SU-DHL-6 (cell line): ENCODE results near the gene RALGPS1.

ENCODE experiments used
- H2AFZ ChIP-seq: fragments of 200-600 bp; sonication (generic); 2 replicates; pipeline ENCODE4 v1.6.1; 2014; ENCODE audit warnings: low read depth, mild to moderate bottlenecking, moderate library complexity, mixed read lengths, antibody characterized with exemption, low read length; ENCODE audit not compliant: severe bottlenecking
- H3F3A ChIP-seq: fragments of 200-600 bp; shearing (Covaris generic); 2 replicates; pipeline ENCODE4 v1.6.0; 2016; ENCODE audit warnings: antibody characterized with exemption, mild to moderate bottlenecking; ENCODE audit not compliant: insufficient read depth
- H3K27ac ChIP-seq: fragments of 200-600 bp; sonication (generic); 2 replicates; pipeline ENCODE4 v1.5.1; 2016; ENCODE audit warnings: low read depth, mild to moderate bottlenecking, low read length, moderate library complexity, mixed read lengths
- H3K27me3 ChIP-seq: fragments of 200-600 bp; sonication (generic), shearing (Covaris generic); 2 replicates; pipeline ENCODE4 v1.6.0; 2014; ENCODE audit warnings: mild to moderate bottlenecking, low read length
- H3K36me3 ChIP-seq: fragments of 200-600 bp; sonication (generic); 2 replicates; pipeline ENCODE4 v1.6.1; 2014; ENCODE audit warnings: mild to moderate bottlenecking, low read length, mixed read lengths
- H3K4me2 ChIP-seq: fragments of 300-600, 200-600 bp; shearing (Covaris generic), sonication (generic); 2 replicates; pipeline ENCODE4 v1.6.0; 2014; ENCODE audit warnings: low read length, low read depth, mild to moderate bottlenecking; ENCODE audit not compliant: poor library complexity, severe bottlenecking
- H3K4me3 ChIP-seq: fragments of 200-600 bp; sonication (generic); 2 replicates; pipeline ENCODE4 v1.5.1; 2014; ENCODE audit warnings: antibody characterized with exemption, low read length, mild to moderate bottlenecking, mixed read lengths; ENCODE audit not compliant: insufficient read depth, poor library complexity, severe bottlenecking
- H3K79me2 ChIP-seq: fragments of 200-600 bp; sonication (generic); 2 replicates; pipeline ENCODE4 v1.6.1; 2014; ENCODE audit warnings: mild to moderate bottlenecking, low read length, moderate library complexity; ENCODE audit not compliant: insufficient read depth
- H3K9ac ChIP-seq: fragments of 200-600 bp; sonication (generic); 2 replicates; pipeline ENCODE4 v1.7.0; 2014; ENCODE audit warnings: mild to moderate bottlenecking, low read length
- H3K9me2 ChIP-seq: fragments of 200-600 bp; sonication (generic); replicated peaks from 2 replicates; pipeline ENCODE4 v1.6.1; 2014; ENCODE audit warnings: low read length; ENCODE audit not compliant: insufficient read depth
- H3K9me3 ChIP-seq: fragments of 200-600 bp; sonication (generic); 2 replicates; pipeline ENCODE4 v1.6.1; 2014; ENCODE audit warnings: low read length, mixed read lengths; ENCODE audit not compliant: insufficient read depth
- H4K20me1 ChIP-seq: fragments of 200-600 bp; sonication (generic); 2 replicates; pipeline ENCODE4 v1.6.1; 2014; ENCODE audit warnings: low read depth, mild to moderate bottlenecking, antibody characterized with exemption, low read length, moderate library complexity, mixed read lengths
- EZH2phosphoT487 ChIP-seq: fragments of 200-600 bp; sonication (generic), shearing (Covaris generic); conservative IDR thresholded peaks from 2 replicates; pipeline ENCODE4 v1.6.1; 2018; ENCODE audit warnings: mild to moderate bottlenecking, antibody characterized with exemption, low read length, moderate library complexity, mixed read lengths
- TF ChIP-seq, protein P1 (sequence below): fragments of 200-600 bp; sonication (generic); IDR thresholded peaks from one replicate; pipeline ENCODE4 v1.5.1; 2017; ENCODE audit warnings: antibody characterized with exemption, mild to moderate bottlenecking, low read length, moderate library complexity; ENCODE audit not compliant: insufficient read depth, poor library complexity, severe bottlenecking

The RALGPS1 gene

DNA sequence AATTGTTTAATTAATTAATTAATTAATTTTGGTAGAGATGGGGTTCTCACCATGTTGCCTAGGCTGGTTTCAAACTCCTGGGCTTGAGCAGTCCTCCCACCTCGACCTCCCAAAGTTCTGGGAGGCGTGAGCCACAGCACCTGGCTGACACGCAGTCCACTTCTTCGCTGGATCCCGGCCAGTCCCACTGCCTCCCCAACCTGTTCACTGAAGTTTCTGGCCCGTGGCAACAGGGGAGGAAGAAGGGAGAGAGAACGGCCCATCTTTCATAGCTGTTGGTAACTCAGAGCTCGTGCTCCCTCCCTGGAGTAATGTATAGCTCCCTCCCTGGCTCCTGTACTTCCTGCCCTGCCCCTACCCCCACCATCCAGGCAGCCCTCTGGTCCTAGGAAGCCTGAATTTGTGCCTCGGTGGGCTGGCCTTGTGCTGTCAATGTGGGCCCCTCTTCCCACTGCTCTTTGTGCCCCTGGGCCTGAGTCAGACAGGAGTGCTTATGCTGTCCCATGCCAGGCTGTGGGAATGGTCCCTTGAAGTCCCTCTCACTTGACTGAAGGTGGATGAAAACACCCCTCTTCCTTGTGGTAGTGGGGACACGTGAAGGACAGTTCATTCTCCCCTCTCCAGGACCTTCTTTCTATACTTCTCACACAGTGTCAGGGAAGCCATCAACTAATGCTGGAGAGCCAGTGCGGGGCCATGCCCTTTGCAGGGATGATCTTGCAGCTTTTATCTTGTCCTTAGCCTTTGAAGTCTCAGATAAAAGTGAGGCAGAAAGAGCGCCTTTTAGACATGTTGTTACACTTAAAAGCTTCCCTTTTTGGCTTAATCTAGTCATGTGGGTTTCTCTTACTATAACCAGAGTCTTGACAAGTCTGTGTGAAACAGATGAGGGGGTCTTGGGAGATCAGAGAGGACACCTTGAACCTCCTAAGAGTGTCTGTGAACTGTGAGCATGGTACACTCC is 169.8 kb downstream of the RALGPS1 start:
- no peaks in the 10 kb centered on the region for H3K79me2 ChIP-seq
- no peak overlapping the region for H3K4me2 ChIP-seq
- H3K27ac ChIP-seq, result no peak overlapping the region
- no peak overlapping the region for H3K9ac ChIP-seq
- H3K27me3 ChIP-seq, result no peaks in the 10 kb centered on the region
- H2AFZ ChIP-seq, result no peak overlapping the region
- H3K36me3 ChIP-seq, result no peaks in the 10 kb centered on the region
- H3K4me3 ChIP-seq, result no peak overlapping the region
- no peaks in the 10 kb centered on the region for H3K9me3 ChIP-seq
- no peak for TF ChIP-seq EZH2phosphoT487
- TF ChIP-seq, protein P1, sequence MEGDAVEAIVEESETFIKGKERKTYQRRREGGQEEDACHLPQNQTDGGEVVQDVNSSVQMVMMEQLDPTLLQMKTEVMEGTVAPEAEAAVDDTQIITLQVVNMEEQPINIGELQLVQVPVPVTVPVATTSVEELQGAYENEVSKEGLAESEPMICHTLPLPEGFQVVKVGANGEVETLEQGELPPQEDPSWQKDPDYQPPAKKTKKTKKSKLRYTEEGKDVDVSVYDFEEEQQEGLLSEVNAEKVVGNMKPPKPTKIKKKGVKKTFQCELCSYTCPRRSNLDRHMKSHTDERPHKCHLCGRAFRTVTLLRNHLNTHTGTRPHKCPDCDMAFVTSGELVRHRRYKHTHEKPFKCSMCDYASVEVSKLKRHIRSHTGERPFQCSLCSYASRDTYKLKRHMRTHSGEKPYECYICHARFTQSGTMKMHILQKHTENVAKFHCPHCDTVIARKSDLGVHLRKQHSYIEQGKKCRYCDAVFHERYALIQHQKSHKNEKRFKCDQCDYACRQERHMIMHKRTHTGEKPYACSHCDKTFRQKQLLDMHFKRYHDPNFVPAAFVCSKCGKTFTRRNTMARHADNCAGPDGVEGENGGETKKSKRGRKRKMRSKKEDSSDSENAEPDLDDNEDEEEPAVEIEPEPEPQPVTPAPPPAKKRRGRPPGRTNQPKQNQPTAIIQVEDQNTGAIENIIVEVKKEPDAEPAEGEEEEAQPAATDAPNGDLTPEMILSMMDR, result no peak
- H3F3A ChIP-seq, result no peaks in the 10 kb centered on the region
- H4K20me1 ChIP-seq, result 0 out of 2 replicates have a peak, but pooled peaks cover 5% of the 10 kb centered on the region
- no peaks in the 10 kb centered on the region for H3K9me2 ChIP-seq

DNA sequence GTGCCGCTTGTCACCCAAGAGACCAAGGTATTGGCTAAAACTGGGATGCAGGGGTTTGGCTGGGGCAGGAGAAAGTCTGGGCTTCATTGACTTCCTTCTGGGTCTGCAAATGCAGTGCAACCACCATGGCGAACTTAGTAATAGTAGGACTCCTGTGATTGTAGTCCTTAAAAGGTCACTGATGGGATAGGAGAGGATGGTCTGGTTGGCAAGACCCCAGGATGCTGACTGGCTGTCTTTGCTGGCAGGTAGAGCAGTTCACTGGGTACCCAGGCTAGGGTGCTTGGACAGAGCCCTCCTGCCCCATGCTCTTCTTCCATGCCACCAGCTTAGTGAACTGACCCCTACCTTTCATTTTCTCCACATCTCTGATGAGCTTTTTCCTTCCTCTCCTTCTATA is 170.6 kb downstream of the RALGPS1 start:
- H3K27me3 ChIP-seq, result no peaks in the 10 kb centered on the region

DNA sequence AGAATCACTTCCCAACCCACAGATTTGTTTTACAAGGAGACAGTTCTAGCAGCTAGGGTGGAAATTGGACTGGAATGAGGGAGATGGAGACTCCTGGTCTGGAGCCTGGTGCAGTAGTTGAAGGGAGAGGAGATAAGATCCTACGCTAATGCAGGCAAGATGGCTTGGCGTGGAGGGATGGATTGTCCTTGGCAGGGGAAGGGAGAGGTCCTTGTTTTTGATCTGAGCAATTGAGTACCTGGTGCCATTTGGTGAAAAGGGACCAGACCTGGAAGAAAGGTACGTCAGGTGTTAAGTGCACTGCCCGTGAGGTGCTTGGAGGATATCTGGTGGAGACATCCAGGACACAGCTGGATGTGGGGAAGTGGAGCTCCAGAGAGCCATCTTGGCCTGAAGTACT is 172.2 kb downstream of the RALGPS1 start:
- H3K27me3 ChIP-seq, result no peaks in the 10 kb centered on the region
- no peaks in the 10 kb centered on the region for H3K36me3 ChIP-seq
- no peak overlapping the region for H3K4me3 ChIP-seq
- TF ChIP-seq EZH2phosphoT487, result no peak
- TF ChIP-seq, protein P1, result no peak
- no peak overlapping the region for H3K9ac ChIP-seq
- no peak overlapping the region for H3K27ac ChIP-seq
- no peaks in the 10 kb centered on the region for H3F3A ChIP-seq
- H3K79me2 ChIP-seq, result no peaks in the 10 kb centered on the region
- H4K20me1 ChIP-seq, result 0 out of 2 replicates have a peak, but pooled peaks cover 5% of the 10 kb centered on the region
- H3K4me2 ChIP-seq, result no peak overlapping the region
- H3K9me2 ChIP-seq, result no peaks in the 10 kb centered on the region
- H2AFZ ChIP-seq, result no peak overlapping the region
- H3K9me3 ChIP-seq, result no peaks in the 10 kb centered on the region

More for the DNA sequence above, 170.6 kb downstream of the RALGPS1 start:
- no peaks in the 10 kb centered on the region for H3K36me3 ChIP-seq
- H3K79me2 ChIP-seq, result no peaks in the 10 kb centered on the region
- H3K4me2 ChIP-seq, result no peak overlapping the region
- H4K20me1 ChIP-seq, result 0 out of 2 replicates have a peak, but pooled peaks cover 5% of the 10 kb centered on the region
- H3K27ac ChIP-seq, result no peak overlapping the region
- TF ChIP-seq EZH2phosphoT487, result no peak
- TF ChIP-seq, protein P1, result no peak
- H2AFZ ChIP-seq, result no peak overlapping the region
- no peaks in the 10 kb centered on the region for H3K9me3 ChIP-seq
- H3K9me2 ChIP-seq, result no peaks in the 10 kb centered on the region
- H3K9ac ChIP-seq, result no peak overlapping the region
- H3K4me3 ChIP-seq, result no peak overlapping the region
- no peaks in the 10 kb centered on the region for H3F3A ChIP-seq
